ENCODE results near the gene GABRA5.

Gene GABRA5

GRCh38 chr15:26943866-26944265 lies 77.0 kb downstream of the GABRA5 start:
- no peaks in the 10 kb centered on the region for H3K27me3 ChIP-seq (replicated peaks; ENCODE audit: control insufficient read depth, insufficient read depth, low read length, poor library complexity, severe bottlenecking)
- no peak for DNase-seq
- no peak overlapping the region for H3K4me3 ChIP-seq (ENCODE audit: insufficient read depth, low read depth, low read length, poor library complexity, severe bottlenecking)
- H3K9me3 ChIP-seq (ENCODE audit: control insufficient read depth, low read length): no peaks in the 10 kb centered on the region
- H3K4me1 ChIP-seq (ENCODE audit: control insufficient read depth, insufficient read depth, low read length, poor library complexity, severe bottlenecking): no peaks in the 10 kb centered on the region
- no peak overlapping the region for H3K27ac ChIP-seq (ENCODE audit: insufficient read depth, low read length, poor library complexity, severe bottlenecking)
- no peaks in the 10 kb centered on the region for H3K36me3 ChIP-seq (ENCODE audit: control insufficient read depth, insufficient read depth, low read length)

GRCh38 chr15:26945046-26945445 lies 78.2 kb downstream of the GABRA5 start:
- no peaks in the 10 kb centered on the region for H3K4me1 ChIP-seq (ENCODE audit: control insufficient read depth, insufficient read depth, low read length, poor library complexity, severe bottlenecking)
- no peaks in the 10 kb centered on the region for H3K36me3 ChIP-seq (ENCODE audit: control insufficient read depth, insufficient read depth, low read length)
- H3K27me3 ChIP-seq (replicated peaks; ENCODE audit: control insufficient read depth, insufficient read depth, low read length, poor library complexity, severe bottlenecking): no peaks in the 10 kb centered on the region
- DNase-seq: no peak
- H3K4me3 ChIP-seq (ENCODE audit: insufficient read depth, low read depth, low read length, poor library complexity, severe bottlenecking): no peak overlapping the region
- H3K9me3 ChIP-seq (ENCODE audit: control insufficient read depth, low read length): no peaks in the 10 kb centered on the region
- no peak overlapping the region for H3K27ac ChIP-seq (ENCODE audit: insufficient read depth, low read length, poor library complexity, severe bottlenecking)

GRCh38 chr15:26950001-26950400 lies 83.1 kb downstream of the GABRA5 start:
- no peak overlapping the region for H3K4me3 ChIP-seq (ENCODE audit: insufficient read depth, low read depth, low read length, poor library complexity, severe bottlenecking)
- DNase-seq: no peak
- H3K4me1 ChIP-seq (ENCODE audit: control insufficient read depth, insufficient read depth, low read length, poor library complexity, severe bottlenecking): no peaks in the 10 kb centered on the region
- H3K36me3 ChIP-seq (ENCODE audit: control insufficient read depth, insufficient read depth, low read length): no peaks in the 10 kb centered on the region
- no peaks in the 10 kb centered on the region for H3K9me3 ChIP-seq (ENCODE audit: control insufficient read depth, low read length)
- H3K27ac ChIP-seq (ENCODE audit: insufficient read depth, low read length, poor library complexity, severe bottlenecking): no peak overlapping the region
- no peaks in the 10 kb centered on the region for H3K27me3 ChIP-seq (replicated peaks; ENCODE audit: control insufficient read depth, insufficient read depth, low read length, poor library complexity, severe bottlenecking)

GRCh38 chr15:26954403-26954802 lies 87.5 kb downstream of the GABRA5 start:
- Histone ChIP-seq H3K4me1 (ENCODE audit: control insufficient read depth, insufficient read depth, low read length, poor library complexity, severe bottlenecking) (no peaks in the 10 kb centered on the region), H3K9me3 (ENCODE audit: control insufficient read depth, low read length) (no peaks in the 10 kb centered on the region), H3K4me3 (ENCODE audit: insufficient read depth, low read depth, low read length, poor library complexity, severe bottlenecking) (no peak overlapping the region), H3K27ac (ENCODE audit: insufficient read depth, low read length, poor library complexity, severe bottlenecking) (no peak overlapping the region), H3K27me3 (replicated peaks; ENCODE audit: control insufficient read depth, insufficient read depth, low read length, poor library complexity, severe bottlenecking) (no peaks in the 10 kb centered on the region), H3K36me3 (ENCODE audit: control insufficient read depth, insufficient read depth, low read length) (no peaks in the 10 kb centered on the region)
- DNase-seq: no peak

- Histone ChIP-seq H3K9me3 (ENCODE audit: control insufficient read depth, low read length) (no peaks in the 10 kb centered on the region), H3K27ac (ENCODE audit: insufficient read depth, low read length, poor library complexity, severe bottlenecking) (no peak overlapping the region), H3K36me3 (ENCODE audit: control insufficient read depth, insufficient read depth, low read length) (no peaks in the 10 kb centered on the region), H3K4me3 (ENCODE audit: insufficient read depth, low read depth, low read length, poor library complexity, severe bottlenecking) (no peak overlapping the region), H3K4me1 (ENCODE audit: control insufficient read depth, insufficient read depth, low read length, poor library complexity, severe bottlenecking) (no peaks in the 10 kb centered on the region), H3K27me3 (replicated peaks; ENCODE audit: control insufficient read depth, insufficient read depth, low read length, poor library complexity, severe bottlenecking) (peaks cover 3% of the 10 kb centered on the region)
- no peak for DNase-seq
Measured at GRCh38 chr15:26967719-26968269, 100.9 kb downstream of the GABRA5 start.

GRCh38 chr15:26968806-26969205 lies 101.9 kb downstream of the GABRA5 start:
- Histone ChIP-seq H3K27ac (ENCODE audit: insufficient read depth, low read length, poor library complexity, severe bottlenecking) (no peak overlapping the region), H3K9me3 (ENCODE audit: control insufficient read depth, low read length) (no peaks in the 10 kb centered on the region), H3K36me3 (ENCODE audit: control insufficient read depth, insufficient read depth, low read length) (no peaks in the 10 kb centered on the region), H3K4me1 (ENCODE audit: control insufficient read depth, insufficient read depth, low read length, poor library complexity, severe bottlenecking) (no peaks in the 10 kb centered on the region), H3K4me3 (ENCODE audit: insufficient read depth, low read depth, low read length, poor library complexity, severe bottlenecking) (no peak overlapping the region), H3K27me3 (replicated peaks; ENCODE audit: control insufficient read depth, insufficient read depth, low read length, poor library complexity, severe bottlenecking) (peaks cover 3% of the 10 kb centered on the region)
- DNase-seq: no peak

- Histone ChIP-seq H3K9me3 (ENCODE audit: control insufficient read depth, low read length) (no peaks in the 10 kb centered on the region), H3K4me1 (ENCODE audit: control insufficient read depth, insufficient read depth, low read length, poor library complexity, severe bottlenecking) (no peaks in the 10 kb centered on the region), H3K27me3 (replicated peaks; ENCODE audit: control insufficient read depth, insufficient read depth, low read length, poor library complexity, severe bottlenecking) (peaks cover 3% of the 10 kb centered on the region), H3K36me3 (ENCODE audit: control insufficient read depth, insufficient read depth, low read length) (no peaks in the 10 kb centered on the region), H3K27ac (ENCODE audit: insufficient read depth, low read length, poor library complexity, severe bottlenecking) (no peak within 1 kb of the TSS), H3K4me3 (ENCODE audit: insufficient read depth, low read depth, low read length, poor library complexity, severe bottlenecking) (no peak within 1 kb of the TSS)
- no peak for DNase-seq
Measured at GRCh38 chr15:26970712-26971210, 103.9 kb downstream of the GABRA5 start, which contains the start of gene GABRG3. GABRG3 (plus strand) TSS chr15:26971181.

- no peak for DNase-seq
- no peaks in the 10 kb centered on the region for H3K36me3 ChIP-seq (ENCODE audit: control insufficient read depth, insufficient read depth, low read length)
- H3K9me3 ChIP-seq (ENCODE audit: control insufficient read depth, low read length): no peaks in the 10 kb centered on the region
- H3K27ac ChIP-seq (ENCODE audit: insufficient read depth, low read length, poor library complexity, severe bottlenecking): no peak overlapping the region
- no peaks in the 10 kb centered on the region for H3K4me1 ChIP-seq (ENCODE audit: control insufficient read depth, insufficient read depth, low read length, poor library complexity, severe bottlenecking)
- no peak overlapping the region for H3K4me3 ChIP-seq (ENCODE audit: insufficient read depth, low read depth, low read length, poor library complexity, severe bottlenecking)
- H3K27me3 ChIP-seq (replicated peaks; ENCODE audit: control insufficient read depth, insufficient read depth, low read length, poor library complexity, severe bottlenecking): peaks cover 3% of the 10 kb centered on the region
Measured at GRCh38 chr15:26971271-26972018, 104.6 kb downstream of the GABRA5 start.

- no peaks in the 10 kb centered on the region for H3K9me3 ChIP-seq (ENCODE audit: control insufficient read depth, low read length)
- peaks cover 3% of the 10 kb centered on the region for H3K27me3 ChIP-seq (replicated peaks; ENCODE audit: control insufficient read depth, insufficient read depth, low read length, poor library complexity, severe bottlenecking)
- H3K4me3 ChIP-seq (ENCODE audit: insufficient read depth, low read depth, low read length, poor library complexity, severe bottlenecking): no peak overlapping the region
- no peak overlapping the region for H3K27ac ChIP-seq (ENCODE audit: insufficient read depth, low read length, poor library complexity, severe bottlenecking)
- H3K4me1 ChIP-seq (ENCODE audit: control insufficient read depth, insufficient read depth, low read length, poor library complexity, severe bottlenecking): no peaks in the 10 kb centered on the region
- DNase-seq: no peak
- no peaks in the 10 kb centered on the region for H3K36me3 ChIP-seq (ENCODE audit: control insufficient read depth, insufficient read depth, low read length)
Measured at GRCh38 chr15:26972636-26973035, 105.8 kb downstream of the GABRA5 start.

GRCh38 chr15:26974120-26974780 lies 107.4 kb downstream of the GABRA5 start:
- no peak for DNase-seq
- Histone ChIP-seq H3K9me3 (ENCODE audit: control insufficient read depth, low read length) (no peaks in the 10 kb centered on the region), H3K4me1 (ENCODE audit: control insufficient read depth, insufficient read depth, low read length, poor library complexity, severe bottlenecking) (no peaks in the 10 kb centered on the region), H3K27me3 (replicated peaks; ENCODE audit: control insufficient read depth, insufficient read depth, low read length, poor library complexity, severe bottlenecking) (peaks cover 3% of the 10 kb centered on the region), H3K27ac (ENCODE audit: insufficient read depth, low read length, poor library complexity, severe bottlenecking) (no peak overlapping the region), H3K36me3 (ENCODE audit: control insufficient read depth, insufficient read depth, low read length) (no peaks in the 10 kb centered on the region), H3K4me3 (ENCODE audit: insufficient read depth, low read depth, low read length, poor library complexity, severe bottlenecking) (no peak overlapping the region)

Data from effector memory CD4-positive, alpha-beta T cell (primary cell).